ENCODE results near the gene HOXA9.

HOXA9 gene

DNA sequence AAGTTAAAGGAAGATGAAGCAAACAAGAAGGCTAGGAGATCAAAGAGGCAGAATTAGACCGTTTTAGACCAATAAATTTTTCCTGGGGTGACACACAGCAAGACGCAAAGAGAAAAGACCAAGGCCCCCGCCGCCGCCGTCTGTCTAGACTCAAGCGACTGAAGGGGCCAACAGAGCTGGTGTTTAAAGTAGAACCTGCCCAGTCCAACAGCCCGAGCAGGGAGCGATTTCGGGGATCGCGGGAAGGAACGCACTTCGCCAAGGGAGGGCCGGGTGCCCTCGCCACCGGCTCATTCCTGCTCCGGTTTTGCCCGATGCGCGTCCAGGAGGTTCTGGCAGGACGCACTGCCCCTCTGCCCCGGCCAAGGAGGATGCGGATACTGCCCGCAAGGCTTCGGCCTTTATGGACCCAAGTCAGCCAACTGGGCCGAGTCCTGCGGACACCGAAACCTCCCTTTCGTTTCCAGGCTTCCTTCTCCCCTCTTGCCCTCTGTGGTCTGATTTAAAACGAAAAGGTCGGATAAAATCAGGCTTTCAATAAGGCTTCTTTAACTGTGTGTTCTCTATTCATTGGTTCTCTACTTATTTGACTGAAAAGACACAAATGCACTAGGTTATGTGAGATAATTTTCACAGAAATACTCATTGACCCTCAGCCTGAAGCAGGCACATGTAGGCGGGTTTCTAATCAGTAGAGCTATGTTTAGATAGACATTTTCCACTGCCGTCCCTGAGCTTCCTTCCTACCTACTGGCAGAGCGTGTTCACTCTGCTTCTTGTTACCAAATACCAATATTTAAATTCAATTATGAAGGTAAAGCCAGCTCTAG is 6.7 kb downstream of the HOXA9 start:
- no peak for DNase-seq (ENCODE audit: extremely low read depth, low read depth)
- TF ChIP-seq, protein P1, sequence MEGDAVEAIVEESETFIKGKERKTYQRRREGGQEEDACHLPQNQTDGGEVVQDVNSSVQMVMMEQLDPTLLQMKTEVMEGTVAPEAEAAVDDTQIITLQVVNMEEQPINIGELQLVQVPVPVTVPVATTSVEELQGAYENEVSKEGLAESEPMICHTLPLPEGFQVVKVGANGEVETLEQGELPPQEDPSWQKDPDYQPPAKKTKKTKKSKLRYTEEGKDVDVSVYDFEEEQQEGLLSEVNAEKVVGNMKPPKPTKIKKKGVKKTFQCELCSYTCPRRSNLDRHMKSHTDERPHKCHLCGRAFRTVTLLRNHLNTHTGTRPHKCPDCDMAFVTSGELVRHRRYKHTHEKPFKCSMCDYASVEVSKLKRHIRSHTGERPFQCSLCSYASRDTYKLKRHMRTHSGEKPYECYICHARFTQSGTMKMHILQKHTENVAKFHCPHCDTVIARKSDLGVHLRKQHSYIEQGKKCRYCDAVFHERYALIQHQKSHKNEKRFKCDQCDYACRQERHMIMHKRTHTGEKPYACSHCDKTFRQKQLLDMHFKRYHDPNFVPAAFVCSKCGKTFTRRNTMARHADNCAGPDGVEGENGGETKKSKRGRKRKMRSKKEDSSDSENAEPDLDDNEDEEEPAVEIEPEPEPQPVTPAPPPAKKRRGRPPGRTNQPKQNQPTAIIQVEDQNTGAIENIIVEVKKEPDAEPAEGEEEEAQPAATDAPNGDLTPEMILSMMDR (IDR thresholded peaks at IDR 0.05; ENCODE audit: low read depth, low read length, missing control alignments) = no peak
- H3K4me3 ChIP-seq (replicated peaks; ENCODE audit: low read depth, low read length) = no peak overlapping the region

DNA sequence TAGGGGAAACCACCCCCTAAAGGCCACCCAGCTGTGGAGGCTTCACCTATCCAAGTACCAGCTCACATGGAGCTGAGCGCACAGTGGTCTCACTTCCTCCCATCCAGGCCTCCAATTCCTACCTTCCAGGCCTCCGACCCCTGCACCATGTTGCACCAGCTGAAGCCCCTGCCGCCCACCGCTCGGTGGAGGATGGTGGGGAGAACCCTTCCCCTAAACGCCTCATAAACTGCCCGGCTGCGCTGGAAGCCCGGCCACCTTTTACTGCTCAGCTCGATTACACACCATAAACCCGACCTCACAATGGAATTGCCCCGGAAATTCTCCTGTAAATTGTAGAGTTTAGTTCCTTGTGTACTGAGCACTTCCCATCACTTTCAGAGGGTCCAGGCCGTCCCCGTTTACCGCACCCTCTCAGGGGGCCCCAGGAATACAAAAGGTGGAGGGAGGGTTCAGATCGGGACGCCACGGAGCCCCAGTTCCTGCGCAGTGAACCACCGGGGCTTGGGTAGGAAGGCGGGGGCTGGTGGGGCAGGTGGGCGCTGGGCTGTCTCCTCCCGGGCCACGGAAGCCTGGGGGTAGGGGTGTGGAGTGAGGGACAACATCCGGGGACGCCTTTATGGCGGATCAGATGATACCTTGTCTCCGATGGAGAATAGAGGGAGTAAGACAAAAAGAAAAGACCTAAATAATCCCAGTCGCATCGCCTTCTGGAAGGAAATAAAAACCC is 7.5 kb downstream of the HOXA9 start:
- TF ChIP-seq, protein P1 (IDR thresholded peaks at IDR 0.05; ENCODE audit: low read depth, low read length, missing control alignments) = no peak
- no peak overlapping the region for H3K4me3 ChIP-seq (replicated peaks; ENCODE audit: low read depth, low read length)
- no peak for DNase-seq (ENCODE audit: extremely low read depth, low read depth)

DNA sequence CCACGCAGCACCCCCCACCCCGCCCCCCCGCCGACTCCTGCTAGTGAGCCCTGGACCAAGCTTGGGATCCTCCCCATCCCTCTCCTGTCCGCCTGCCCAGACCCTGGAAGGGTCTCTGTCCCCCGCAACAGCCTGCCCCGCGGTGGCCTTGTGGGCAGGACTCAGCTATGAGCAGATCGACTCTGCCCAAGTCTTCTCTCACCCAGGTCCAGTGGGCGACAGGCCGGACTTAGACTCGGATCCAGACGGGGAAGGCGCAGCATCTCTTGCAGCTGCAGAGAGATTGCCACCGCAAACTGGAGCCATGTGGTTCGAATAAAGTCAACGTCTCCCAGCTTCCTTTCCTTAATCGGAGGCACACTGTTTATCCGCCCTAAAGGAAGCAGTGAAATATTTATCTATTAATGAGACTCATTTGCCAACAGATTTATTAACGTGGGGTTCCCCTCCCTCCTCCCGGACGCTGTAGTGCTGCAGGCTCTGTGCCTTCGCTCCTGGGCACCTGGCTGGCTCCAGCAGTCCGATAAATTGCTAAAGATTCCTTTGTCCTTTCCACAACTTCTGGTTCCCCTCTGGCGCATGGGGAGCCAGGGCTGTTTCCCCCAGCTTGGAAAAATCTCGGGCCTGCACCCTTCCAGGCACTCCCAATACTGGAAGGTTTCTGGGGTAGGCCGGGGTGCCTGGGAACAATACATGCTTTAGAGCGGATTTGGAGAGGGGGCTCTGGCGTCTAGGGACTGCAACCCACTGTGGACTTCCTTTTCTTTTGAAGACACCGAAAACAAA is 8.2 kb downstream of the HOXA9 start:
- peak overlapping the region; percentile 60 for H3K4me3 ChIP-seq (replicated peaks; ENCODE audit: low read depth, low read length)

DNA sequence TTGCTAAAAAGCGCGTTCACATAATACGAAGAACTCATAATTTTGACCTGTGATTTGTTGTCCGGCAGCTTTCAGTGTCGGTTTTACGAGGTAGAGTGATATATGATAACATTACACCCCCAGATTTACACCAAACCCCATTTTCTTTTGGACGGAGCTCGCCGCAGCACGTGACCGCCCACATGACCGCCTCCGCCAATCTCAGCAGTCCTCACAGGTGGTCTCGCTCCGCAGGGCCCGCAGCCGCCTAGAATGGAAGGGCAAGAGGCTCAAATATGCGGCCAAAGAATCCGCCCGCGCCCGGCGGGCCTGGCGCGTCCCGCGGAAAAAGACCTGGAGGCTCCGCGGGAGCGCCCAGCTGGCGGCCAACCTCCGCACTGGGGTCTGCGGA is 8.8 kb downstream of the HOXA9 start, which contains the start of gene HOXA7:
Gene HOXA7, minus strand, starts transcription at position 168 of the 391 bp plus-strand sequence. Its CDS starts 130 bp downstream, at position 38.
- TF ChIP-seq, protein P1 (IDR thresholded peaks at IDR 0.05; ENCODE audit: low read depth, low read length, missing control alignments) = no peak
- no peak for DNase-seq (ENCODE audit: extremely low read depth, low read depth)
- peak within 1 kb of the TSS; percentile 60 for H3K4me3 ChIP-seq (replicated peaks; ENCODE audit: low read depth, low read length)

More for the DNA sequence above, 8.2 kb downstream of the HOXA9 start:
- no peak for DNase-seq (ENCODE audit: extremely low read depth, low read depth)
- TF ChIP-seq, protein P1 (IDR thresholded peaks at IDR 0.05; ENCODE audit: low read depth, low read length, missing control alignments) = no peak

DNA sequence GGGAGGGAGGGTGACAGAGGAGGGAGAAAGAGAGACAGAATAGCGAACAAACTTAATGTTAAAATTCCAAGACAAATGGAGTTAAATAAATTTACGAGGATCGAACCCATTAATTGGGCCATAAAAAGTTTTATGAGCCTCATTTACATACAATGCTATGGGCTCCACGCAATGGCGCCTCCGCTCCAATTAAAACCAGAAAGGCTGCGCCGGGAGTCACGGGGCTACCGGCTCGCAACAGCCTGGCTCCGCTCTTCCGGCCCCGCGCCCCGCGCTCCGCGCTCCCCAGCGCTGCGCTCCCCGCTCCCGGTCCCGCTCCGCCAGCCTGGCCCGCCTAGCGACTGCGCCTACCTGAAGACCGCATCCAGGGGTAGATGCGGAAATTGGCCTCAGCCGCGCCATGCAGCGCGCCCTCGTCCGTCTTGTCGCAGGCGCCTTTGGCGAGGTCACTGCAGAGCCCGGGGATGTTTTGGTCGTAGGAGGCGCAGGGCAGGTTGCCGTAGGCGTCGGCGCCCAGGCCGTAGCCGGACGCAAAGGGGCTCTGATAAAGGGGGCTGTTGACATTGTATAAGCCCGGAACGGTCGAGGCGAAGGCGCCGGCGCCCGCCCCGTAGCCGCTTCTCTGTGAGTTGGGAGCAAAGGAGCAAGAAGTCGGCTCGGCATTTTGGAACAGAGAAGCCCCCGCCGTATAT is 9.4 kb downstream of the HOXA9 start:
- TF ChIP-seq, protein P1 (IDR thresholded peaks at IDR 0.05; ENCODE audit: low read depth, low read length, missing control alignments) = no peak
- DNase-seq (ENCODE audit: extremely low read depth, low read depth) = no peak
- H3K4me3 ChIP-seq (replicated peaks; ENCODE audit: low read depth, low read length) = peak overlapping the region; percentile 60

All from HFF-Myc (cell line).